Transverse colon (tissue), 4 donors: ENCODE data around the gene PDSS2. TPM values are rescaled to one million over a fixed set of nuclear protein-coding genes. Genes with fewer than 3 reads are reported as not detected.
"Not testable (repeated sequence)": the region's sequence is repeated elsewhere in the genome, so short reads cannot be mapped to it uniquely, and the experiment has no call there.

Source experiments
- DNase-seq: peaks from one replicate; pipeline ENCODE4 v3.0.0-alpha.2; 2019
- H3K27ac ChIP-seq, 4 donors: fragments of 200-600 bp; sonication (generic); 2 replicates each; pipeline ENCODE4 v1.5.1; 2016 to 2018; ENCODE audit warnings: inconsistent platforms in 4 of 4
- H3K27me3 ChIP-seq: fragments of 200-600 bp; sonication (generic); 2 replicates; pipeline ENCODE4 v1.5.1; 2017; ENCODE audit warnings: inconsistent platforms
- H3K36me3 ChIP-seq, 4 donors: fragments of 200-600 bp; sonication (generic); 2 replicates each; pipeline ENCODE4 v1.5.1; 2017 to 2019; ENCODE audit warnings: inconsistent platforms in 4 of 4
- H3K4me1 ChIP-seq, 4 donors: fragments of 200-600 bp; sonication (generic); 2 replicates each; pipeline ENCODE4 v1.5.1; 2017 to 2020; ENCODE audit warnings: inconsistent platforms in 4 of 4
- H3K4me3 ChIP-seq, 4 donors: fragments of 200-600 bp; sonication (generic); 1 replicate in 1 of 4; 2 replicates in 3 of 4; pipeline versions ENCODE4 v1.5.1 to v1.6.1; 2017 to 2019; ENCODE audit warnings: inconsistent platforms in 4 of 4
- H3K9me3 ChIP-seq, 2 donors: fragments of 200-600 bp; sonication (generic); 2 replicates each; pipeline ENCODE4 v1.5.1; 2017 to 2019; ENCODE audit warnings: inconsistent platforms in 2 of 2
- EP300 ChIP-seq: sonication (generic); formaldehyde crosslinking; IDR thresholded peaks from one replicate; pipeline ENCODE4 v1.6.1; 2017; ENCODE audit warnings: antibody characterized with exemption, low read depth
- POLR2A ChIP-seq: fragments of 450-650 bp; IDR thresholded peaks from one replicate; pipeline ENCODE4 v1.6.1; 2016; ENCODE audit warnings: antibody characterized with exemption, mild to moderate bottlenecking, moderate library complexity
- POLR2AphosphoS5 ChIP-seq, 3 donors: sonication (generic); formaldehyde crosslinking; IDR thresholded peaks; one replicate each; pipeline ENCODE4 v1.6.1; 2016; ENCODE audit warnings: antibody characterized with exemption in 3 of 3
- WGBS, 2 donors: methylation state at CpG; one replicate each; pipeline ENCODE4 v1.1.5; 2018; ENCODE audit warnings: low coverage in 1 of 2; 5-methylcytosine and 5-hydroxymethylcytosine counted together
- in situ Hi-C, 4 donors: fragments of 200-750 bp; cut with MboI; loops; one replicate each; pipeline versions ENCODE4 v1.15.0 to v1.15.1; 2017; ENCODE audit warnings: low sequenced_read_pairs in 3 of 4, low pct_ligation_motif_present in 1 of 4, low pct_unique_long_range_greater_than_20kb in 1 of 4
- intact Hi-C: fragments of 100-400 bp; cut with DNase I; formaldehyde crosslinking; loops from one replicate; pipeline ENCODE4 v1.15.1; 2023; ENCODE audit warnings: low total_unique reads
- total RNA-seq, 4 donors: library from RNA; depleted of rRNA; stranded (reverse); fragments of >200 nt; gene quantifications; one replicate each; pipeline ENCODE4 v1.1.0, GENCODE V29; 2016
- TF ChIP-seq, protein P1 (sequence below), 5 experiments: fragments of 200-600 bp in 3 of 5; fragments of 450-650 bp in 2 of 5; sonication (generic) in 3 of 5; IDR thresholded peaks; 1 replicate in 2 of 5; 2 replicates in 3 of 5; pipeline ENCODE4 v1.5.1; 2016 to 2017; ENCODE audit warnings: antibody characterized with exemption in 5 of 5, inconsistent platforms in 3 of 5, mild to moderate bottlenecking in 2 of 5, moderate library complexity in 1 of 5

Gene PDSS2
- total RNA-seq, 4 donors from 2014 or later: 3.0 to 32.5 (median 15.6) TPM

DNA sequence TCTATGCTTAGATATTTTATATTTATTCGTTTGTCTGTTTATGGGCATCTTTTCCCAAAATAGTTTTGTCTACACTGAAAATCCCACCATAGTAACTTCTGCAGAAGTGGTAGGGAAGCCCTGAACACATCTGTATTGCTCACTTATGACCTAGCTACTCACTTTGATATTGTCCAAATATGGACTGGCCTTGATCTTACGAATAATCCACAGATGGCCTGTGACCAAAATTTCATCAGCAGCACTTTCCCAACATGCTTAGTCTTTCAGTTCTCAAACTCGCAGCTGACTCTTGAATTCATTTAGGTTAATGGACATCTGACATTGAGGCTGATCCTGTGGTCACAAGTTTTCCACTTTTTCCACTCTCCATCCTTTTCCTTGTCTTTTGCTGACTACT, 263.2 kb downstream of the PDSS2 start:
- Histone ChIP-seq H3K4me1 (no peaks in the 10 kb centered on the region), H3K4me3 (no peak overlapping the region), H3K27ac (no peak overlapping the region), H3K9me3 (no peaks in the 10 kb centered on the region), H3K36me3 (no peaks in the 10 kb centered on the region), H3K27me3 (no peaks in the 10 kb centered on the region)
- no peak for DNase-seq
- in situ Hi-C loops (no loop called here), intact Hi-C loops (no loop called here)
- WGBS, 2 donors: 78 to 86% methylated on average over 1 to 3 of the region's 3 CpGs
- TF ChIP-seq POLR2AphosphoS5 (IDR thresholded peaks at IDR 0.05) (no peak), POLR2A (no peak), EP300 (no peak)
- TF ChIP-seq, protein P1, sequence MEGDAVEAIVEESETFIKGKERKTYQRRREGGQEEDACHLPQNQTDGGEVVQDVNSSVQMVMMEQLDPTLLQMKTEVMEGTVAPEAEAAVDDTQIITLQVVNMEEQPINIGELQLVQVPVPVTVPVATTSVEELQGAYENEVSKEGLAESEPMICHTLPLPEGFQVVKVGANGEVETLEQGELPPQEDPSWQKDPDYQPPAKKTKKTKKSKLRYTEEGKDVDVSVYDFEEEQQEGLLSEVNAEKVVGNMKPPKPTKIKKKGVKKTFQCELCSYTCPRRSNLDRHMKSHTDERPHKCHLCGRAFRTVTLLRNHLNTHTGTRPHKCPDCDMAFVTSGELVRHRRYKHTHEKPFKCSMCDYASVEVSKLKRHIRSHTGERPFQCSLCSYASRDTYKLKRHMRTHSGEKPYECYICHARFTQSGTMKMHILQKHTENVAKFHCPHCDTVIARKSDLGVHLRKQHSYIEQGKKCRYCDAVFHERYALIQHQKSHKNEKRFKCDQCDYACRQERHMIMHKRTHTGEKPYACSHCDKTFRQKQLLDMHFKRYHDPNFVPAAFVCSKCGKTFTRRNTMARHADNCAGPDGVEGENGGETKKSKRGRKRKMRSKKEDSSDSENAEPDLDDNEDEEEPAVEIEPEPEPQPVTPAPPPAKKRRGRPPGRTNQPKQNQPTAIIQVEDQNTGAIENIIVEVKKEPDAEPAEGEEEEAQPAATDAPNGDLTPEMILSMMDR (IDR thresholded peaks at IDR 0.05): no peak

DNA sequence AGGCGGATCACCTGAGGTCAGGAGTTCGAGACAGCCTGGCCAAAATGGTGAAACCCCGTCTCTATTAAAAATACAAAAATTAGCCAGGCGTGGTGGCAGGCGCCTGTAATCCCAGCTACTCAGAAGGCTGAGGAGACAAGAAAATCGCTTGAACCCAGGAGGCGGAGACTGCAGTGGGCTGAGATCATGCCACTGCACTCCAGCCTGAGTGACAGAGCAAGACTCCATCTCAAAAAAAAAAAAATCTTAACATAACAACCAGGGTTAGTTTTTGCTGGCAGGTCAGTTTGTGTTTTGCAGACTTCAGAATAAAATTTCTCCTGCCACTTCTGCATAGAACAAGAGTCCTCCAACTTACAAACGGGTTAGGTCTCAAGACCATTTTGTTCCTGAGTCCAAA, 264.6 kb downstream of the PDSS2 start:
- H3K9me3 ChIP-seq, H3K27ac ChIP-seq, DNase-seq, H3K4me3 ChIP-seq, H3K36me3 ChIP-seq, in situ Hi-C loops, H3K27me3 ChIP-seq, intact Hi-C loops, H3K4me1 ChIP-seq: not testable (repeated sequence)
- 95 to 96% methylated on average over 7 to 8 of the region's 8 CpGs for WGBS, 2 donors

DNA sequence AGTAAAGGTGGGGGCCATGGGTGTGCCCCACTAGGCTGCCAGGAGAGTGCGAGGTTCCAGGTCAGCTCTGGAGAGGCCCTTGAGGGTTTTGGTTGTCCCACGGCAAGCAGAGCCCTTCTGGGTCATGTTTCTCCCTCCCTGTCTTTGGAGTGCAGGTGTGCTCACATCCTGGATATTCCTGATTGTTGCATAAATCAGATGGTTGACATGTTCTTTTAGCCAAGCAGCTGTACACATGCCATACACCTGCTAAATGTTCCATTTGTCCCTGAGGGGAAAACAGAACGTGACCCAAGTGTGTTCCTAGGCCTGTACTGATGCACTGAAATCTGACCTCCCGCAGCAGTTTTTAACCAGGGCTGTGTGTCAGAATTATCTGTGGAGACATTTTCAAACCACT, 266.5 kb downstream of the PDSS2 start:
- intact Hi-C loops: no loop called here
- Histone ChIP-seq H3K27me3 (no peaks in the 10 kb centered on the region), H3K9me3 (no peaks in the 10 kb centered on the region), H3K36me3 (no peaks in the 10 kb centered on the region), H3K27ac (no peak overlapping the region), H3K4me3 (no peak overlapping the region), H3K4me1 (no peaks in the 10 kb centered on the region)
- in situ Hi-C loops: no loop called here
- no peak for DNase-seq
- TF ChIP-seq, protein P1 (IDR thresholded peaks at IDR 0.05): no peak
- TF ChIP-seq POLR2A (no peak), POLR2AphosphoS5 (IDR thresholded peaks at IDR 0.05) (no peak), EP300 (no peak)
- 92 to 97% methylated on average over 2 to 4 of the region's 4 CpGs for WGBS, 2 donors

DNA sequence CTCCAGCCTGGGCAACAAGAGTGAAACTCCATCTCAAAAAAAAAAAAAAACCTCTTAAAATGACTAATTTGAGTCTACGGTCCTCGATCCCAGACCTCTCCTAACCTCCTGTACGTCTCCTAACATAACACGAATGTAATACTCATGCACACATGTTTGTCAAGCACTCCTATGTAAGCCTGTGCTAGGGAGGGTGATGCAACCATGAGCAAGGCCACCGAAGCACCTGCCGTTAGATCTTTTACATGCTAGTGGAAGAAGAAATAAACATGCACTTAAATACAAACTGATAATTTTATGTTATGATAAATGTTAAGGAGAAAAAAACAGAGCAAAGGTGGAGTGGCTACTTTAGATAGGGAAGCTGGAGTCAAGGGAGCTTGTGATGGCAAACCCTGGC, 271.7 kb downstream of the PDSS2 start:
- in situ Hi-C loops: no loop called here
- intact Hi-C loops: no loop called here
- H3K27ac ChIP-seq: no peak overlapping the region
- no peaks in the 10 kb centered on the region for H3K36me3 ChIP-seq
- no peaks in the 10 kb centered on the region for H3K4me1 ChIP-seq
- H3K4me3 ChIP-seq: no peak overlapping the region
- 78 to 95% methylated on average over 5 to 6 of the region's 6 CpGs for WGBS, 2 donors
- TF ChIP-seq EP300 (no peak), POLR2AphosphoS5 (IDR thresholded peaks at IDR 0.05) (no peak), POLR2A (no peak)
- TF ChIP-seq, protein P1 (IDR thresholded peaks at IDR 0.05): no peak
- no peaks in the 10 kb centered on the region for H3K9me3 ChIP-seq
- DNase-seq: no peak
- no peaks in the 10 kb centered on the region for H3K27me3 ChIP-seq

DNA sequence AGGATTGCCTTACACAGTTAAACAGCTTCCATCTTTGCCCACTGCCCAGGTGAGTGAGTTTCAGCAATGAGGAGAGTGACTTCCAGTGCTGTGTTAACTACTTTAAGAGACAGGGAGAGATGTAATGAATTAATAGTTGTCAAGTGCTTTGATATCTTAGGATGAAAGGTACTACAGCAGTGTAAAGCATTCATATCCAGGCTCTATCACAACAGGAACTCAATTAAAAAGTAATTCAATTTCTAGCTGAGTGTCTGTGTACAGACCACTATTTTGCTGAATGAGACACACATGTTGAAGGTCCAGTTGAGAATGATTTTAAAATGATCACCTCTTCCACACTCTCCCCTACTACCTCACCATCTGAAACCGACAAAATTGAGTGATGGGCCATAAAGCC, 273.3 kb downstream of the PDSS2 start:
- Histone ChIP-seq H3K4me1 (no peaks in the 10 kb centered on the region), H3K4me3 (no peak overlapping the region), H3K9me3 (no peaks in the 10 kb centered on the region), H3K27me3 (no peaks in the 10 kb centered on the region), H3K36me3 (no peaks in the 10 kb centered on the region), H3K27ac (no peak overlapping the region)
- no peak for DNase-seq
- TF ChIP-seq POLR2A (no peak), EP300 (no peak), POLR2AphosphoS5 (IDR thresholded peaks at IDR 0.05) (no peak)
- TF ChIP-seq, protein P1 (IDR thresholded peaks at IDR 0.05): no peak
- 89 to 100% methylated on average over 1 of the region's 1 CpG for WGBS, 2 donors
- intact Hi-C loops (no loop called here), in situ Hi-C loops (no loop called here)
